HEK293 (cell line): Measurements from ENCODE around the gene ASTN2.

ENCODE experiments used
- CTCF ChIA-PET: fragments of 350-600 bp; formaldehyde crosslinking; extraction: SDS; loops from one replicate; lab custom pipeline; 2021; ENCODE audit warnings: antibody characterized with exemption; lab: Yijun Ruan, JAX
- POLR2A ChIA-PET: fragments of 300-600 bp; formaldehyde crosslinking; extraction: SDS; loops from one replicate; lab custom pipeline; 2020; ENCODE audit warnings: antibody characterized with exemption, inconsistent platforms; lab: Yijun Ruan, JAX
- H3K27ac ChIP-seq: fragments of 200-500 bp; sonication (Bioruptor generic); 2 replicates; pipeline ENCODE4 v1.5.1; 2014; ENCODE audit warnings: low read depth, low read length, control low read depth, inconsistent platforms; ENCODE audit errors: extremely low read depth
- H3K36me3 ChIP-seq, 2 experiments: fragments of 200-500 bp in 1 of 2; sonication (Bioruptor generic) in 1 of 2; 1 replicate in 1 of 2; 2 replicates in 1 of 2; pipeline ENCODE4 v1.5.1; 2014 to 2017; ENCODE audit warnings: inconsistent platforms in 2 of 2, low read length in 2 of 2; ENCODE audit not compliant: control insufficient read depth in 2 of 2, insufficient read depth in 1 of 2
- H3K4me1 ChIP-seq: fragments of 200-500 bp; sonication (Bioruptor generic); 2 replicates; pipeline ENCODE4 v1.5.1; 2014; ENCODE audit warnings: mild to moderate bottlenecking, low read length, inconsistent platforms; ENCODE audit not compliant: control insufficient read depth, insufficient read depth
- H3K4me3 ChIP-seq: 2 replicates; pipeline ENCODE4 v1.5.1; 2011; ENCODE audit warnings: low read depth, mild to moderate bottlenecking, control low read depth, low read length, moderate library complexity
- H3K9me3 ChIP-seq: fragments of 200-500 bp; sonication (Bioruptor generic); 2 replicates; pipeline ENCODE4 v1.5.1; 2014; ENCODE audit warnings: low read depth, low read length, inconsistent platforms; ENCODE audit not compliant: control insufficient read depth, insufficient read depth
- AEBP2 ChIP-seq: fragments of 450-650 bp; formaldehyde crosslinking; IDR thresholded peaks from 2 replicates; pipeline ENCODE4 v1.5.1; 2016; ENCODE audit warnings: missing biosample characterization, missing genetic modification characterization, borderline replicate concordance
- BCL11B ChIP-seq: fragments of 450-650 bp; formaldehyde crosslinking; IDR thresholded peaks from 2 replicates; pipeline ENCODE4 v1.5.1; 2016; ENCODE audit warnings: low read depth, missing biosample characterization, missing genetic modification characterization
- PRDM4 ChIP-seq: fragments of 450-650 bp; formaldehyde crosslinking; IDR thresholded peaks from 2 replicates; pipeline ENCODE4 v1.5.1; 2017; ENCODE audit warnings: missing biosample characterization, missing genetic modification characterization
- SP2 ChIP-seq: fragments of 450-650 bp; formaldehyde crosslinking; IDR thresholded peaks from 2 replicates; pipeline ENCODE4 v1.5.1; 2016; ENCODE audit warnings: missing biosample characterization, missing genetic modification characterization
- ZBTB20 ChIP-seq: fragments of 450-650 bp; formaldehyde crosslinking; IDR thresholded peaks from 2 replicates; pipeline ENCODE4 v1.5.1; 2016; ENCODE audit warnings: missing biosample characterization, missing genetic modification characterization
- ZFP41 ChIP-seq: fragments of 450-650 bp; formaldehyde crosslinking; IDR thresholded peaks from 2 replicates; pipeline ENCODE4 v1.5.1; 2016; ENCODE audit warnings: missing biosample characterization, missing genetic modification characterization, borderline replicate concordance
- ZIC2 ChIP-seq: fragments of 450-650 bp; formaldehyde crosslinking; IDR thresholded peaks from 2 replicates; pipeline ENCODE4 v1.5.1; 2016; ENCODE audit warnings: missing biosample characterization, missing genetic modification characterization
- ZNF138 ChIP-seq: fragments of 450-650 bp; formaldehyde crosslinking; IDR thresholded peaks from 2 replicates; pipeline ENCODE4 v1.5.1; 2016; ENCODE audit warnings: missing biosample characterization, missing genetic modification characterization, borderline replicate concordance
- ZNF155 ChIP-seq: fragments of 450-650 bp; formaldehyde crosslinking; IDR thresholded peaks from 2 replicates; pipeline ENCODE4 v1.5.1; 2016; ENCODE audit warnings: missing biosample characterization, missing genetic modification characterization
- ZNF2 ChIP-seq: fragments of 450-650 bp; formaldehyde crosslinking; IDR thresholded peaks from 2 replicates; pipeline ENCODE4 v1.5.1; 2016; ENCODE audit warnings: missing biosample characterization, missing genetic modification characterization
- ZNF202 ChIP-seq: fragments of 450-650 bp; formaldehyde crosslinking; IDR thresholded peaks from 2 replicates; pipeline ENCODE4 v1.5.1; 2016; ENCODE audit warnings: missing biosample characterization, missing genetic modification characterization, borderline replicate concordance
- ZNF221 ChIP-seq: fragments of 450-650 bp; formaldehyde crosslinking; IDR thresholded peaks from 2 replicates; pipeline ENCODE4 v1.5.1; 2017; ENCODE audit warnings: missing biosample characterization, missing genetic modification characterization, borderline replicate concordance
- ZNF24 ChIP-seq: fragments of 450-650 bp; formaldehyde crosslinking; IDR thresholded peaks from 2 replicates; pipeline ENCODE4 v1.5.1; 2016; ENCODE audit warnings: missing biosample characterization, missing genetic modification characterization
- ZNF26 ChIP-seq: fragments of 450-650 bp; formaldehyde crosslinking; IDR thresholded peaks from 2 replicates; pipeline ENCODE4 v1.5.1; 2016; ENCODE audit warnings: missing biosample characterization, missing genetic modification characterization
- ZNF302 ChIP-seq: fragments of 450-650 bp; formaldehyde crosslinking; IDR thresholded peaks from 2 replicates; pipeline ENCODE4 v1.5.1; 2016; ENCODE audit warnings: missing biosample characterization, missing genetic modification characterization, low read depth
- ZNF449 ChIP-seq: fragments of 450-650 bp; formaldehyde crosslinking; IDR thresholded peaks from 2 replicates; pipeline ENCODE4 v1.5.1; 2017; ENCODE audit warnings: missing biosample characterization, mild to moderate bottlenecking, missing genetic modification characterization, moderate library complexity
- ZNF624 ChIP-seq: fragments of 450-650 bp; formaldehyde crosslinking; IDR thresholded peaks from 2 replicates; pipeline ENCODE4 v1.5.1; 2017; ENCODE audit warnings: missing biosample characterization, missing genetic modification characterization
- ZNF629 ChIP-seq: fragments of 450-650 bp; formaldehyde crosslinking; IDR thresholded peaks from 2 replicates; pipeline ENCODE4 v1.5.1; 2017; ENCODE audit warnings: missing biosample characterization, missing genetic modification characterization
- ZNF645 ChIP-seq: fragments of 450-650 bp; formaldehyde crosslinking; IDR thresholded peaks from 2 replicates; pipeline ENCODE4; 2016; ENCODE audit warnings: missing biosample characterization, missing genetic modification characterization
- ZNF747 ChIP-seq: fragments of 450-650 bp; formaldehyde crosslinking; IDR thresholded peaks from 2 replicates; pipeline ENCODE4 v1.5.1; 2016; ENCODE audit warnings: missing biosample characterization, missing genetic modification characterization
- ZNF768 ChIP-seq: fragments of 450-650 bp; formaldehyde crosslinking; IDR thresholded peaks from 2 replicates; pipeline ENCODE4 v1.5.1; 2018; ENCODE audit warnings: missing biosample characterization, mild to moderate bottlenecking, missing genetic modification characterization
- ZNF785 ChIP-seq: fragments of 450-650 bp; formaldehyde crosslinking; IDR thresholded peaks from 2 replicates; pipeline ENCODE4 v1.5.1; 2016; ENCODE audit warnings: missing biosample characterization, missing genetic modification characterization
- ZNF792 ChIP-seq: fragments of 450-650 bp; formaldehyde crosslinking; IDR thresholded peaks from 2 replicates; pipeline ENCODE4 v1.5.1; 2016; ENCODE audit warnings: missing biosample characterization, missing genetic modification characterization

ASTN2 gene

GRCh38 chr9:117343427-117343826, 71.4 kb downstream of the ASTN2 start (continued):
- TF ChIP-seq PRDM4 (tag by site-specific recombination) (no peak), ZFP41 (tag by site-specific recombination) (no peak), ZNF624 (tag by site-specific recombination) (no peak), ZNF202 (tag by site-specific recombination) (no peak), ZNF785 (tag by site-specific recombination) (no peak), AEBP2 (tag by site-specific recombination) (no peak), ZNF449 (tag by site-specific recombination) (no peak)

GRCh38 chr9:117341151-117341550, 73.7 kb downstream of the ASTN2 start:
- H3K4me1 ChIP-seq: no peaks in the 10 kb centered on the region
- ChIA-PET CTCF (interaction anchor here (0.7 kb wide), 1 partner anchor 94 kb away, joined by 3 read pairs; no protein-coding TSS in a partner anchor), POLR2A (no interaction called here)
- no peak overlapping the region for H3K27ac ChIP-seq
- H3K36me3 ChIP-seq: no peaks in the 10 kb centered on the region
- no peaks in the 10 kb centered on the region for H3K9me3 ChIP-seq
- TF ChIP-seq ZNF629 (tag by site-specific recombination) (no peak), ZNF768 (tag by site-specific recombination) (no peak), ZBTB20 (tag by site-specific recombination) (no peak), ZNF747 (no peak), BCL11B (tag by site-specific recombination) (no peak), ZNF155 (tag by site-specific recombination) (no peak), SP2 (tag by site-specific recombination) (no peak), ZIC2 (tag by site-specific recombination) (no peak), ZNF645 (no peak), ZNF138 (no peak), ZNF792 (tag by site-specific recombination) (no peak), ZNF221 (no peak), ZNF26 (tag by site-specific recombination) (no peak), ZNF302 (no peak), ZNF24 (no peak), ZNF2 (tag by site-specific recombination) (no peak)
- TF ChIP-seq, all 188 proteins: peak for 0
- H3K4me3 ChIP-seq: no peak overlapping the region
